Measurements from ENCODE around the gene SERPINA12. TPM values are rescaled to one million over a fixed set of nuclear protein-coding genes. Genes with fewer than 3 reads are reported as not detected.

SERPINA12 gene
- total RNA-seq, 1 experiment from 2014 or later: not detected

DNA sequence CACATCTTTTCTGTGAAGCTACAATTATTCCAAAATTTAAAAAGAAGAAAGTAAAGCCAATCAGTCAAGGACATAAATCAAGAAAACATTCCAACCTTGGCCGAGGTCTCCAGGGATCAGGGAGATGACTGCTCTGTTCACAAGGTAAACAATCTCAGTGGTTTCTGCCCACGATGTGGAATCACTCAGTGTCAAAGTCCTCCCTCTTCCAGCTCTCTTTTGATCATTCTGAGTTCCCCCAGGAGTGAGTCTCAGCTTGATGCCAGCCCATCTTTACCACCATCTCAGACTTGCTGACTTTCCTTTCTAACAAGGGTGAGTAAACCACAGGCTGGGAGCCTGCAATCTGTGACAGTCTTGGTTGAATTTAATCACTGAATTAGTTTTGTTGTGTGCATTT is 28.5 kb downstream of the SERPINA12 start:
- Histone ChIP-seq H4K8ac (replicated peaks; ENCODE audit: insufficient read length, low read depth, low read length) (no peak overlapping the region), H3K14ac (ENCODE audit: insufficient read depth, low read length) (no peak overlapping the region), H3K23ac (ENCODE audit: insufficient read length, low read depth, low read length) (no peak overlapping the region), H3T11ph (ENCODE audit: low read length) (no peak overlapping the region), H3K27ac (ENCODE audit: insufficient read length, low read depth, low read length) (no peak overlapping the region), H3K4me1 (ENCODE audit: insufficient read depth, low read length) (no peaks in the 10 kb centered on the region; the same call in 1 of the 2 replicates), H3K18ac (ENCODE audit: insufficient read length, low read depth, low read length) (no peak overlapping the region), H4K20me1 (ENCODE audit: control insufficient read depth, insufficient read depth, insufficient read length) (no peaks in the 10 kb centered on the region), H3K79me2 (ENCODE audit: insufficient read depth, low read length) (no peaks in the 10 kb centered on the region), H2AK5ac (ENCODE audit: insufficient read length, low read length) (no peak overlapping the region), H4K91ac (ENCODE audit: insufficient read length, low read depth, low read length) (no peak overlapping the region), H3K4ac (ENCODE audit: low read depth, low read length) (no peak overlapping the region), H2BK20ac (ENCODE audit: low read depth, low read length, poor library complexity, severe bottlenecking) (no peak overlapping the region), H2BK12ac (ENCODE audit: insufficient read length, low read depth, low read length) (no peak overlapping the region), H3K9ac (ENCODE audit: extremely low read depth, insufficient read length, low read length) (no peak overlapping the region), H3K56ac (ENCODE audit: insufficient read length, low read depth, low read length) (no peak overlapping the region), H2BK5ac (ENCODE audit: insufficient read length, low read length) (no peak overlapping the region), H2BK120ac (ENCODE audit: low read depth, low read length, poor library complexity, severe bottlenecking) (no peak overlapping the region), H2AFZ (ENCODE audit: low read length) (no peak overlapping the region), H3K9me3 (ENCODE audit: control insufficient read depth, low read depth, low read length) (no peaks in the 10 kb centered on the region), H4K5ac (ENCODE audit: insufficient read length, low read depth, low read length) (no peak overlapping the region), H3K23me2 (ENCODE audit: insufficient read length, low read depth, low read length, poor library complexity, severe bottlenecking) (no peaks in the 10 kb centered on the region), H2BK15ac (ENCODE audit: low read depth, low read length) (no peak overlapping the region), H3K79me1 (ENCODE audit: insufficient read depth, low read depth, low read length, poor library complexity, severe bottlenecking) (no peaks in the 10 kb centered on the region), H3K27me3 (ENCODE audit: insufficient read depth, low read length) (no peaks in the 10 kb centered on the region), H3K4me2 (ENCODE audit: insufficient read depth, insufficient read length, low read length) (no peak overlapping the region)
- no peak for DNase-seq
- TF ChIP-seq CTCF (conservative IDR thresholded peaks at IDR 0.05): no peak
- Mint-ChIP-seq H3K36me3 (ENCODE audit: insufficient read depth in 1 of 3, low read depth in 3 of 3) (peaks cover 3 to 18% (median 10%) of the 10 kb centered on the region in 3 experiments; a peak in 5 of 7 replicates), H3K4me1 (peaks cover under 1 to 4% of the 10 kb centered on the region in 2 experiments), H3K9me3 (peaks cover 22 to 23% of the 10 kb centered on the region in 2 experiments), H3K4me3 (no peak overlapping the region), H3K27me3 (ENCODE audit: low read depth) (peaks cover 3% of the 10 kb centered on the region; the same call in 1 of the 2 replicates), H3K27ac (no peak overlapping the region)
- WGBS (ENCODE audit: extremely low coverage, insufficient read length, low lambda C conversion rate): no CpG with 5 or more reads among the region's 2 CpGs

Data from H9 (cell line).